GM12878 (cell line): ENCODE data around the gene USPL1. TPM values are rescaled to one million over a fixed set of nuclear protein-coding genes. Genes with fewer than 3 reads are reported as not detected.

ENCODE experiments used
- ATF7 ChIP-seq: fragments of 450-650 bp; IDR thresholded peaks from 2 replicates; pipeline ENCODE4 v1.6.1; 2016; ENCODE audit warnings: low read depth, mild to moderate bottlenecking
- CUX1 ChIP-seq: IDR thresholded peaks from 2 replicates; pipeline ENCODE4 v1.6.1; 2012; ENCODE audit warnings: improper control_type of control experiment, low read depth, low read length; ENCODE audit not compliant: insufficient replicate concordance
- ELK1 ChIP-seq: IDR thresholded peaks from 2 replicates; pipeline ENCODE4 v1.6.1; 2012; ENCODE audit warnings: low read depth, low read length, improper control_type of control experiment
- EZH2 ChIP-seq: IDR thresholded peaks from 2 replicates; pipeline ENCODE4 v1.6.1; 2012; ENCODE audit warnings: low read depth, mild to moderate bottlenecking, control low read depth, inconsistent platforms, low read length, borderline replicate concordance; ENCODE audit not compliant: control insufficient read depth
- MYB ChIP-seq: fragments of 150-350 bp; IDR thresholded peaks from 2 replicates; pipeline ENCODE4 v1.6.1; 2014; ENCODE audit warnings: mild to moderate bottlenecking, low read depth, low read length, borderline replicate concordance
- REST ChIP-seq: IDR thresholded peaks from 2 replicates; pipeline ENCODE4 v1.6.1; 2012; ENCODE audit warnings: mild to moderate bottlenecking, low read depth, low read length
- TAF1 ChIP-seq: IDR thresholded peaks from 2 replicates; pipeline ENCODE4 v1.6.1; 2011; ENCODE audit warnings: mild to moderate bottlenecking, low read depth, low read length, borderline replicate concordance
- polyA plus RNA-seq, 11 experiments: library from polyadenylated mRNA; depleted of rRNA in 4 of 11; unstranded in 6 of 11; stranded (reverse) in 5 of 11; fragments of >200 nt; fragmentation: Nextera tagmentation in 4 of 11; fragmentation: Illumina TruSeq in 1 of 11; extraction: Ambion mirVana in 4 of 11; extraction: Trizol in 1 of 11; gene quantifications; 1 replicate in 1 of 11; 2 replicates in 10 of 11; pipeline versions ENCODE4 v1.2.1 to v1.2.3, GENCODE V29; 2011 to 2016; ENCODE audit warnings: inconsistent platforms in 2 of 11, missing spikeins in 2 of 11, low read depth in 1 of 11
- total RNA-seq, 4 experiments: library from RNA; depleted of rRNA in 3 of 4; stranded (reverse); fragments of >200 nt in 3 of 4; fragmentation: Illumina TruSeq in 1 of 4; extraction: Trizol in 1 of 4; gene quantifications; 2 replicates each; pipeline versions ENCODE4 v1.2.1 to v1.2.3, GENCODE V29; 2013 to 2021

The USPL1 gene
- total and polyA plus RNA-seq, 10 of the 15 experiments (the other 5 are each of a cell fraction or from before 2014, with no cell fraction given) = 7.9 to 23.2 (median 15.8) TPM

GRCh38 chr13:30585748-30586262, 31.9 kb upstream of the USPL1 start (continued):
- TF ChIP-seq CUX1 (no peak), ELK1 (no peak), REST (no peak), ATF7 (no peak), TAF1 (no peak), MYB (no peak), EZH2 (no peak)
